SK-N-SH (cell line): Measurements from ENCODE around the gene MMP14. TPM values are rescaled to one million over a fixed set of nuclear protein-coding genes. Genes with fewer than 3 reads are reported as not detected.

ENCODE experiments used
- CTCF ChIA-PET: fragments of 300-600, 350-600 bp; formaldehyde crosslinking; extraction: SDS; loops from one replicate; lab custom pipeline; 2021; lab: Yijun Ruan, JAX
- POLR2A ChIA-PET: fragments of 350-600 bp; sonication (Branson Sonifier 250); formaldehyde crosslinking; extraction: SDS; loops from one replicate; lab custom pipeline; 2020; ENCODE audit warnings: antibody characterized with exemption, inconsistent platforms; lab: Yijun Ruan, JAX
- DNase-seq: peaks from one replicate; pipeline ENCODE4 v3.0.0; 2012
- H2AFZ ChIP-seq: fragments of 200-600 bp; sonication (generic); 2 replicates; pipeline ENCODE4 v1.8.1; 2016; ENCODE audit warnings: antibody characterized with exemption, mild to moderate bottlenecking, low read depth
- H3F3A ChIP-seq: fragments of 200-600 bp; sonication (generic); replicated peaks from 2 replicates; pipeline ENCODE3; 2016; ENCODE audit warnings: antibody characterized with exemption, mild to moderate bottlenecking; ENCODE audit not compliant: insufficient read depth
- H3K27ac ChIP-seq, 2 experiments: fragments of 200-500 bp in 1 of 2; fragments of 200-600 bp in 1 of 2; sonication (Bioruptor generic) in 1 of 2; sonication (generic), shearing (Covaris generic) in 1 of 2; 2 replicates each; pipeline versions ENCODE4 v1.5.1 to v1.6.1; 2014 to 2016; ENCODE audit warnings: low read depth in 2 of 2, inconsistent platforms in 1 of 2, low read length in 1 of 2, mild to moderate bottlenecking in 1 of 2, mixed read lengths in 1 of 2
- H3K27me3 ChIP-seq: fragments of 200-600 bp; sonication (generic), shearing (Covaris generic); 2 replicates; pipeline ENCODE4 v1.6.1; 2016; ENCODE audit warnings: mixed run types; ENCODE audit not compliant: insufficient read depth
- H3K36me3 ChIP-seq, 2 experiments: fragments of 200-500 bp in 1 of 2; fragments of 200-600 bp in 1 of 2; sonication (Bioruptor generic) in 1 of 2; sonication (generic) in 1 of 2; replicated peaks in 1 of 2; 2 replicates each; pipeline versions ENCODE3 to v1.5.1; 2014 to 2016; ENCODE audit warnings: low read length in 1 of 2, mild to moderate bottlenecking in 1 of 2; ENCODE audit not compliant: insufficient read depth in 2 of 2, control insufficient read depth in 1 of 2
- H3K4me1 ChIP-seq, 2 experiments: fragments of 200-500 bp in 1 of 2; fragments of 200-600 bp in 1 of 2; sonication (Bioruptor generic) in 1 of 2; sonication (generic), shearing (Covaris generic) in 1 of 2; 2 replicates each; pipeline versions ENCODE4 v1.5.1 to v1.6.1; 2014 to 2016; ENCODE audit warnings: low read depth in 1 of 2, low read length in 1 of 2, mixed run types in 1 of 2; ENCODE audit not compliant: insufficient read depth in 2 of 2, control insufficient read depth in 1 of 2
- H3K4me2 ChIP-seq: fragments of 200-600 bp; sonication (generic), shearing (Covaris generic); 2 replicates; pipeline ENCODE4 v1.6.1; 2017; ENCODE audit warnings: mixed run types
- H3K4me3 ChIP-seq, 2 experiments: fragments of 200-500 bp in 1 of 2; fragments of 200-600 bp in 1 of 2; sonication (Bioruptor generic) in 1 of 2; sonication (generic), shearing (Covaris generic) in 1 of 2; 2 replicates each; pipeline versions ENCODE4 v1.5.1 to v1.8.1; 2014 to 2016; ENCODE audit warnings: low read depth in 2 of 2, inconsistent platforms in 1 of 2, low read length in 1 of 2, mild to moderate bottlenecking in 1 of 2, mixed read lengths in 1 of 2, moderate library complexity in 1 of 2
- H3K79me2 ChIP-seq: fragments of 200-600 bp; sonication (generic); 2 replicates; pipeline ENCODE4 v1.8.1; 2017; ENCODE audit warnings: mild to moderate bottlenecking; ENCODE audit not compliant: insufficient read depth
- H3K9ac ChIP-seq: fragments of 200-600 bp; sonication (generic); 2 replicates; pipeline ENCODE4 v1.6.1; 2017; ENCODE audit warnings: mixed run types
- H3K9me2 ChIP-seq: fragments of 200-600 bp; sonication (generic); 2 replicates; pipeline ENCODE4 v1.6.1; 2017; ENCODE audit warnings: mixed run types
- H3K9me3 ChIP-seq: fragments of 200-600 bp; sonication (generic); 2 replicates; pipeline ENCODE4 v1.6.1; 2017; ENCODE audit warnings: mixed run types, mild to moderate bottlenecking, moderate library complexity
- H4K20me1 ChIP-seq: fragments of 200-600 bp; sonication (generic); 2 replicates; pipeline ENCODE4 v1.6.1; 2017; ENCODE audit warnings: mild to moderate bottlenecking, mixed run types; ENCODE audit not compliant: insufficient read depth
- CTCF ChIP-seq: fragments of 200-600 bp; sonication (generic); IDR thresholded peaks from 2 replicates; pipeline ENCODE4 v1.6.1; 2017; ENCODE audit warnings: antibody characterized with exemption, mild to moderate bottlenecking, moderate library complexity
- ELF1 ChIP-seq: IDR thresholded peaks from 2 replicates; pipeline ENCODE4 v1.4.0; 2012
- EP300 ChIP-seq, 2 experiments: IDR thresholded peaks; 2 replicates each; pipeline versions ENCODE4 v1.4.0 to v1.6.1; 2012; ENCODE audit warnings: borderline replicate concordance in 1 of 2, low read depth in 1 of 2, low read length in 1 of 2
- FOXJ3 ChIP-seq: sonication (generic); formaldehyde crosslinking; IDR thresholded peaks from 2 replicates; pipeline ENCODE4 v1.5.1; 2020; ENCODE audit warnings: mild to moderate bottlenecking, missing genetic modification reagents
- GABPA ChIP-seq: IDR thresholded peaks from 2 replicates; pipeline ENCODE4 v1.4.0; 2012; ENCODE audit warnings: low read depth, mild to moderate bottlenecking
- NFIC ChIP-seq: IDR thresholded peaks from 2 replicates; pipeline ENCODE4 v1.4.0; 2012; ENCODE audit warnings: borderline replicate concordance
- NRF1 ChIP-seq: IDR thresholded peaks from 2 replicates; pipeline ENCODE4 v1.6.1; 2012; ENCODE audit warnings: low read depth, mild to moderate bottlenecking, low read length
- POLR2AphosphoS5 ChIP-seq: IDR thresholded peaks from 2 replicates; pipeline ENCODE4 v1.6.1; 2012; ENCODE audit warnings: low read depth, low read length
- RAD21 ChIP-seq: IDR thresholded peaks from 2 replicates; pipeline ENCODE4 v1.6.1; 2012; ENCODE audit warnings: mild to moderate bottlenecking, low read length
- REST ChIP-seq: IDR thresholded peaks from 2 replicates; pipeline ENCODE4 v1.6.1; 2012; ENCODE audit warnings: mild to moderate bottlenecking, low read depth, low read length, moderate library complexity
- SMC3 ChIP-seq: IDR thresholded peaks from 2 replicates; pipeline ENCODE4 v1.6.1; 2012; ENCODE audit warnings: low read depth, low read length, improper control_type of control experiment
- TAF1 ChIP-seq: IDR thresholded peaks from 2 replicates; pipeline ENCODE4 v1.6.1; 2012; ENCODE audit warnings: low read depth, mild to moderate bottlenecking, low read length, moderate library complexity, borderline replicate concordance
- WGBS: methylation state at CpG from one replicate; pipeline ENCODE4 v1.1.6; 2017; ENCODE audit warnings: low lambda C conversion rate; 5-methylcytosine and 5-hydroxymethylcytosine counted together
- polyA plus RNA-seq, 3 experiments: library from polyadenylated mRNA; depleted of rRNA; stranded (reverse); fragments of >200 nt; gene quantifications; 2 replicates each; pipeline ENCODE4 v1.2.3, GENCODE V29; 2012
- TF ChIP-seq, protein P1 (sequence below): IDR thresholded peaks from 2 replicates; pipeline ENCODE4 v1.4.0; 2012; ENCODE audit warnings: low read depth
- TF ChIP-seq, protein P2 (sequence below): fragments of 150-350 bp; IDR thresholded peaks from 2 replicates; pipeline ENCODE4 v1.6.1; 2017; ENCODE audit warnings: antibody characterized with exemption, low read length, low read depth, borderline replicate concordance

Gene MMP14
- polyA plus RNA-seq, 1 of the 3 experiments (the other 2 are of a cell fraction) = 139 TPM

DNA sequence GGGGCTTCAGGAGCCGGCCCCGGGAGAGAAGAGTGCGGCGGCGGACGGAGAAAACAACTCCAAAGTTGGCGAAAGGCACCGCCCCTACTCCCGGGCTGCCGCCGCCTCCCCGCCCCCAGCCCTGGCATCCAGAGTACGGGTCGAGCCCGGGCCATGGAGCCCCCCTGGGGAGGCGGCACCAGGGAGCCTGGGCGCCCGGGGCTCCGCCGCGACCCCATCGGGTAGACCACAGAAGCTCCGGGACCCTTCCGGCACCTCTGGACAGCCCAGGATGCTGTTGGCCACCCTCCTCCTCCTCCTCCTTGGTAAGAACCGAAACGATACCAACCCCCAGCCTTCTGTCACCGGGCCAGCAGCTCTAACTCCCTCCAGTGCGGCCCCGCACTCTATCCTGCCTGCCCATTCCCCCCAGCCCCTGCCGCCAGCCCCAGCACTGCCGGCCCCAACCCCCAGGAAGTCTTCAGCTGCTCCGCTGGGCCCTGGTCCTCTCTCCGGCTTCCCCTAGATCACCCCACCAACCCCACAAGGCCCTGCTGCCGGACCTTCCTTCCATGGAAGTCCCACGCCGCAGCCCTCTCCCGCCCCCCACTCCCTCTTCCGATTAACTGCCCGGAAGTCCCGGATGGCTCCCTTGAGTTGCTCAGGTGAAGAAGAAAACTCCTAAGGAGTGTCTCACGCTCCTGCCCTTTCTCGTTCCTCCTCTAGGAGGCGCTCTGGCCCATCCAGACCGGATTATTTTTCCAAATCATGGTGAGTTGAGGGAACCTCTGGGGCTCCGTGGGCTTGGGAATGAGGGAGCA is 35.8 kb downstream of the MMP14 start:
- H3K9me3 ChIP-seq = no peaks in the 10 kb centered on the region

More for the DNA sequence above, 35.8 kb downstream of the MMP14 start:
- ChIA-PET POLR2A (interaction anchor here (0.6 to 1.9 kb wide), 4 partner anchors 11 to 43 kb away, joined by 3 to 7 read pairs (median 3); partner anchors contain the start of gene REM2), CTCF (interaction anchor here (0.6 to 6.0 kb wide), 34 partner anchors 8 to 481 kb away, joined by 3 to 77 read pairs (median 4); partner anchors contain the start of genes ACIN1, PRMT5 and REM2)
- peaks cover 8 to 17% of the 10 kb centered on the region in 2 experiments for H3K4me1 ChIP-seq
- peak overlapping the region; percentile 83 to 87 for H3K27ac ChIP-seq
- H3K27me3 ChIP-seq = no peaks in the 10 kb centered on the region
- no peaks in the 10 kb centered on the region for H3K9me2 ChIP-seq
- TF ChIP-seq CTCF (peak; percentile 97), RAD21 (peak; percentile 79), GABPA (peak; percentile 62), ELF1 (peak; percentile 43; the same call in 1 of the 2 replicates), SMC3 (peak; percentile 55), TAF1 (0 out of 2 replicates have a peak, but pooled peaks have one; percentile 22), NRF1 (peak; percentile 19; the same call in 1 of the 2 replicates), EP300 (IDR thresholded peaks at IDR 0.05; ENCODE audit: borderline replicate concordance in 1 of 2, low read depth in 1 of 2, low read length in 1 of 2) (no peak), FOXJ3 (CRISPR knock-in tag) (no peak), NFIC (no peak), POLR2AphosphoS5 (peak; percentile 66; the same call in 1 of the 2 replicates), REST (0 out of 2 replicates have a peak, but pooled peaks have one; percentile 21)
- TF ChIP-seq, protein P1, sequence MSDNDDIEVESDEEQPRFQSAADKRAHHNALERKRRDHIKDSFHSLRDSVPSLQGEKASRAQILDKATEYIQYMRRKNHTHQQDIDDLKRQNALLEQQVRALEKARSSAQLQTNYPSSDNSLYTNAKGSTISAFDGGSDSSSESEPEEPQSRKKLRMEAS = 0 out of 2 replicates have a peak, but pooled peaks have one; percentile 48
- TF ChIP-seq, protein P2, sequence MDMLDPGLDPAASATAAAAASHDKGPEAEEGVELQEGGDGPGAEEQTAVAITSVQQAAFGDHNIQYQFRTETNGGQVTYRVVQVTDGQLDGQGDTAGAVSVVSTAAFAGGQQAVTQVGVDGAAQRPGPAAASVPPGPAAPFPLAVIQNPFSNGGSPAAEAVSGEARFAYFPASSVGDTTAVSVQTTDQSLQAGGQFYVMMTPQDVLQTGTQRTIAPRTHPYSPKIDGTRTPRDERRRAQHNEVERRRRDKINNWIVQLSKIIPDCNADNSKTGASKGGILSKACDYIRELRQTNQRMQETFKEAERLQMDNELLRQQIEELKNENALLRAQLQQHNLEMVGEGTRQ = no peak
- peaks cover 24% of the 10 kb centered on the region for H3F3A ChIP-seq
- no peaks in the 10 kb centered on the region for H4K20me1 ChIP-seq
- peak overlapping the region; percentile 77 to 93 for H3K4me3 ChIP-seq
- WGBS = under 1% methylated on average over 25 of the region's 45 CpGs
- peak overlapping the region; percentile 77 for H3K4me2 ChIP-seq
- H3K79me2 ChIP-seq = peaks cover 23% of the 10 kb centered on the region
- peak; percentile 83 for DNase-seq
- H3K9ac ChIP-seq = peak overlapping the region; percentile 80
- peak overlapping the region; percentile 83 for H2AFZ ChIP-seq
- H3K36me3 ChIP-seq = peaks cover 24 to 34% of the 10 kb centered on the region in 2 experiments
